HepG2 (cell line): ENCODE results near the gene CKMT2.

Experiments
- EP300 ChIP-seq, 3 experiments: sonication (generic) in 1 of 3; formaldehyde crosslinking in 1 of 3; IDR thresholded peaks; 2 replicates each; pipeline versions ENCODE4 v1.5.1 to v1.6.1; 2011 to 2020; ENCODE audit warnings: low read depth in 2 of 3, low read length in 2 of 3, borderline replicate concordance in 1 of 3, improper control_type of control experiment in 1 of 3, mild to moderate bottlenecking in 1 of 3, missing genetic modification reagents in 1 of 3, moderate library complexity in 1 of 3
- EZH2 ChIP-seq: conservative IDR thresholded peaks from 2 replicates; pipeline ENCODE4 v1.6.1; 2012; ENCODE audit warnings: mild to moderate bottlenecking, low read depth, low read length, moderate library complexity
- MAF1 ChIP-seq: sonication (generic); formaldehyde crosslinking; IDR thresholded peaks from 2 replicates; pipeline ENCODE4 v1.5.0; 2020; ENCODE audit warnings: missing genetic modification reagents, borderline replicate concordance
- ZNF230 ChIP-seq: sonication (generic); formaldehyde crosslinking; IDR thresholded peaks from 2 replicates; pipeline ENCODE4 v1.4.0; 2020; ENCODE audit warnings: mild to moderate bottlenecking, missing genetic modification reagents
- TF ChIP-seq, protein P1 (sequence below): sonication (generic); formaldehyde crosslinking; IDR thresholded peaks from 2 replicates; pipeline ENCODE4 v1.4.0; 2020; ENCODE audit warnings: missing genetic modification reagents

DNA sequence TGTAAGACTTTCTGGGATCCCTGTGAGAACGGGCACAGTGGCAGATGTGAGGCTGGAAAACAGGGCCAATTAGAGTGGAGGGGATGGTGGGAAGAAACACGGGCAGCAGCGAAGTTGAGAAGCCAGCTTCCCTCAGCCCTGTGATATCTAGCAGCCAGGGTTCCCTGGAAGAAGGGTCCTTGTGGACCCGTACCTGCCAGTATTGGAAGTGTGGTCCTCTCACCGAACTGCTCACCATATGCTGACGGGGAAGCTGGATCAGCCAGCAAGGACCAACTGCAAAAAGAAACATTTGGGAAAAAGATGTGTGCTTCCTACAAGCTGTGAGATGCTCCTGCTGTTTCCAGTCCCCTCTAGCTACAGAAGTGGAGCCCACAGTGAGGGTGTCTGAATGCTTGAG, 13.6 kb downstream of the CKMT2 start:
- TF ChIP-seq, protein P1, sequence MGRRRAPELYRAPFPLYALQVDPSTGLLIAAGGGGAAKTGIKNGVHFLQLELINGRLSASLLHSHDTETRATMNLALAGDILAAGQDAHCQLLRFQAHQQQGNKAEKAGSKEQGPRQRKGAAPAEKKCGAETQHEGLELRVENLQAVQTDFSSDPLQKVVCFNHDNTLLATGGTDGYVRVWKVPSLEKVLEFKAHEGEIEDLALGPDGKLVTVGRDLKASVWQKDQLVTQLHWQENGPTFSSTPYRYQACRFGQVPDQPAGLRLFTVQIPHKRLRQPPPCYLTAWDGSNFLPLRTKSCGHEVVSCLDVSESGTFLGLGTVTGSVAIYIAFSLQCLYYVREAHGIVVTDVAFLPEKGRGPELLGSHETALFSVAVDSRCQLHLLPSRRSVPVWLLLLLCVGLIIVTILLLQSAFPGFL (CRISPR knock-in tag), result no peak
- TF ChIP-seq ZNF230 (CRISPR knock-in tag) (no peak), EP300 (IDR thresholded peaks at IDR 0.05; ENCODE audit: low read depth in 2 of 2, low read length in 2 of 2) (no peak), EP300 (CRISPR knock-in tag; IDR thresholded peaks at IDR 0.05; ENCODE audit: borderline replicate concordance) (no peak), MAF1 (CRISPR knock-in tag) (no peak), EZH2 (no peak)
